Muscle layer of duodenum (tissue), 2 donors: Measurements from ENCODE around the gene ACER3.

Experiments used
- H3K27ac ChIP-seq: one replicate; pipeline ENCODE4 v1.7.0; 2013; ENCODE audit warnings: mild to moderate bottlenecking, low read length
- H3K27me3 ChIP-seq: one replicate; pipeline ENCODE4 v1.7.0; 2013; ENCODE audit warnings: low read depth, mild to moderate bottlenecking, control low read depth, low read length
- H3K36me3 ChIP-seq, 2 donors: one replicate each; pipeline ENCODE4 v1.7.0; 2013; ENCODE audit warnings: low read length in 2 of 2, control low read depth in 1 of 2, mild to moderate bottlenecking in 1 of 2; ENCODE audit not compliant: insufficient read depth in 2 of 2, control insufficient read depth in 1 of 2
- H3K4me1 ChIP-seq, 2 donors: one replicate each; pipeline ENCODE4 v1.7.0; 2013; ENCODE audit warnings: low read length in 2 of 2, mild to moderate bottlenecking in 2 of 2, control low read depth in 1 of 2, moderate library complexity in 1 of 2; ENCODE audit not compliant: insufficient read depth in 2 of 2, control insufficient read depth in 1 of 2
- H3K4me3 ChIP-seq, 2 donors: one replicate each; pipeline ENCODE4 v1.7.0; 2013; ENCODE audit warnings: low read length in 2 of 2, low read depth in 1 of 2, mild to moderate bottlenecking in 1 of 2
- H3K9me3 ChIP-seq, 2 donors: one replicate each; pipeline ENCODE4 v1.7.0; 2013; ENCODE audit warnings: low read length in 2 of 2, control low read depth in 1 of 2, mild to moderate bottlenecking in 1 of 2; ENCODE audit not compliant: control insufficient read depth in 1 of 2
- donor health status: healthy.

The ACER3 gene

DNA sequence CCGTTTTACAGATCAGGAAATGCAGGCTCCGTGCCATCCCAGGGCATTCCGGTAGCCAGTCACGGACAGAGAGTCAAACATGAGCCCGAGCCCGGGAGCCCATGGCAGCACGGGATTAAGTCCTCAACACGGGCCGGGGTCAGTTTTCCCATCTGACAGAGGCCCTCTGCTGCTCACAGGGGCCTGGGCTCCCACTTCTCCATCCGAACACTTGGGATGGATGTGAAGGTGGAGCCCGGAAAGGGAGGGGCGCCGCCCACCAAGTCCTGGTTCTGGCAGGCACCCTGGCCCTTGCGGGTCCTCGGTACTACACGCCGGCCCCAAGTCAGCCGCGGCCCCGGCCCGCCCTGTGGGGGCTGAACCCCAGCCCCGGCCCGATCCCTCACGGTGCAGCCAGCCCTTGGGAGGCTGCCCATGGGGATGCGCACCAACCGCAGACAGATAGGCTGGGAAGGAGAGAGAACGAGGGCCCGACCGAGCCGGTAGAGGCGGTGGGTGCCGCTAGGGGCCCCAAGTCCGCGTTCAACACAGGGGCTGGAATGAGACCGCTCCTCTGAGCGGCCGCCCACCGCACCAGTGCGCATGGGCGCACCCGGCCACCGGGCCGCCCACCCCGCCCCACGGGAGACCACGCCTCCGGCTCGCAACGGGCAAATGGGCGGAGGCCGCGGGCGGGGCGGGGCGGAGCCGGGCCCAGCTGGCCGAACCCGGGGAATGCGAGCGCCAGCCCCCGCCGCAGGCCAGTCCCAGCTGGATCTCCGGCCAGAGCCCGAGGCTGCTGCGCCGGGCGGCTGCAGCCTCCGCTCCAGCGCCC, 205.7 kb downstream of the ACER3 start, which contains the start of gene CAPN5:
Gene CAPN5, plus strand, starts transcription at position 743 of the 814 bp plus-strand sequence. CDS start 17,916 bp downstream, outside the sequence.
- no peaks in the 10 kb centered on the region for H3K27me3 ChIP-seq
- no peaks in the 10 kb centered on the region for H3K36me3 ChIP-seq
- H3K4me1 ChIP-seq: peaks cover 6 to 21% of the 10 kb centered on the region in 2 donors
- H3K4me3 ChIP-seq: peak within 1 kb of the TSS; percentile 67 to 75
- no peaks in the 10 kb centered on the region for H3K9me3 ChIP-seq
- peak within 1 kb of the TSS; percentile 80 for H3K27ac ChIP-seq

GRCh38 chr11:77067861-77068443, 207.2 kb downstream of the ACER3 start:
- H3K36me3 ChIP-seq: no peaks in the 10 kb centered on the region
- peak overlapping the region; percentile 67 to 75 for H3K4me3 ChIP-seq
- H3K4me1 ChIP-seq: peaks cover 18 to 31% of the 10 kb centered on the region in 2 donors
- no peaks in the 10 kb centered on the region for H3K27me3 ChIP-seq
- H3K9me3 ChIP-seq: no peaks in the 10 kb centered on the region
- peak overlapping the region; percentile 45 for H3K27ac ChIP-seq

- Histone ChIP-seq H3K27me3 (no peaks in the 10 kb centered on the region), H3K4me1 (peaks cover 26 to 39% of the 10 kb centered on the region in 2 donors), H3K9me3 (no peaks in the 10 kb centered on the region), H3K27ac (peak overlapping the region; percentile 45), H3K4me3 (peak overlapping the region; percentile 67 to 75), H3K36me3 (no peaks in the 10 kb centered on the region)
These were observed 208.0 kb downstream of the ACER3 start for GRCh38 chr11:77068457-77069335.

DNA sequence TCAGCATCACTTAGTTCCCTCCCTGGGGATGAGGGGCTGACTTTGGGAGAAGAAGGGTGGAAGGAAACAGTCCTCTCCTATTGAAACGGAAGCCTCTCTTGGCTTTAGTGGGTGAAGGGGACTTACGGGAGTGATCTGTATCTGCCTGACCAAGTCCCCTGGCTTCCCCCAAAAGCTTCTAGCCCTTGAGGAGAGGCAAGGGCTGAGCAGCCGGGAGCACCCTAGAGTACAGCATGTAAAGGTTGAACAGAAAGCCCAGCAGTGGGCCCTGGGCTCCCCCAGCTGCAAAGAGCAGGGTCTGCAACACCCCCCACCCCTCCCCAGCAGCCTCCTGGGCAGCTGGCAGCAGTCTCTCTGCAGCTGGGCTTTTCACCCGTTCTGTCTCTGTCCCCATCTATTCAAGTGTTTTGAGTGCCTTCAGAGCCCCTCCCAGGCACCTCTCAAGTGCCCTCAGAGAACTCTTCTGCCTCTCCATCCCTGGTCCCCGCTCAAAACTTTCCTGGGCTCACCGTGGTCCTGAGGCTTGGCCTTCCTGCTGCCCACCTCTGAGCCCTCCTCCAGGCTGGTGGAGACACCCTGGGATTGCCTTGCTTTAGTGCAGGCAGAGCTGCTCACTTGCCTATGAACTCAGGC, 208.7 kb downstream of the ACER3 start:
- no peaks in the 10 kb centered on the region for H3K27me3 ChIP-seq
- no peak overlapping the region for H3K27ac ChIP-seq
- peak overlapping the region in 1 of 2 donors; percentile 37 for H3K4me3 ChIP-seq
- H3K36me3 ChIP-seq: no peaks in the 10 kb centered on the region
- peaks cover 33 to 46% of the 10 kb centered on the region in 2 donors for H3K4me1 ChIP-seq
- no peaks in the 10 kb centered on the region for H3K9me3 ChIP-seq

- H3K27me3 ChIP-seq: no peaks in the 10 kb centered on the region
- no peaks in the 10 kb centered on the region for H3K9me3 ChIP-seq
- H3K27ac ChIP-seq: no peak overlapping the region
- H3K4me1 ChIP-seq: peaks cover 36 to 52% of the 10 kb centered on the region in 2 donors
- no peaks in the 10 kb centered on the region for H3K36me3 ChIP-seq
- no peak overlapping the region for H3K4me3 ChIP-seq
These were observed 209.4 kb downstream of the ACER3 start for GRCh38 chr11:77069969-77070582.

DNA sequence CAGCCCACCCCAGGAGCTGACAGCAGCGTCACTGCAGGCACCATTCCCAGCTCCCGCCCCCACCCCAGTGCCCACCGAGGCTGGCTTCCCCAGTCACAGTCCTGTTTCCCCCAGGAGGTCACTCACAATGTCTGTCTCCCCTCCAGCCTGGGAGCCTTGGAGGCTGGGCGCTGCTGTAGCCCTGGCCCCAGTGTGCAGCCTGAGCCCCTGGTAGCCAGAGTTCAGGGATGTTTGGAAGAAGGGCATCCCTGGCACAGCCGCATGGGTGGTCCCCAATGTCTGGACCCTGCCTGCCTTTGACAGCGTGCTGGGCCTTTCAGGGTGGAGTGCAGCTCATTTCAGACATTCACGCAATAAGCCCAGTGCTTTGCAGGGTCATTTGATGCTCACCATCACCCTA, 210.4 kb downstream of the ACER3 start:
- peak overlapping the region; percentile 85 for H3K27ac ChIP-seq
- H3K4me3 ChIP-seq: no peak overlapping the region
- H3K9me3 ChIP-seq: no peaks in the 10 kb centered on the region
- H3K36me3 ChIP-seq: no peaks in the 10 kb centered on the region
- peaks cover 36 to 56% of the 10 kb centered on the region in 2 donors for H3K4me1 ChIP-seq
- no peaks in the 10 kb centered on the region for H3K27me3 ChIP-seq

GRCh38 chr11:77071671-77072605, 211.2 kb downstream of the ACER3 start:
- H3K27ac ChIP-seq: peak overlapping the region; percentile 85

GRCh38 chr11:77072851-77073327, 212.2 kb downstream of the ACER3 start:
- Histone ChIP-seq H3K36me3 (no peaks in the 10 kb centered on the region), H3K4me3 (peak overlapping the region in 1 of 2 donors; percentile 21), H3K9me3 (no peaks in the 10 kb centered on the region), H3K27ac (peak overlapping the region; percentile 85), H3K4me1 (peaks cover 34 to 54% of the 10 kb centered on the region in 2 donors), H3K27me3 (no peaks in the 10 kb centered on the region)

More at GRCh38 chr11:77071671-77072605, 211.2 kb downstream of the ACER3 start:
- Histone ChIP-seq H3K4me1 (peaks cover 36 to 56% of the 10 kb centered on the region in 2 donors), H3K27me3 (no peaks in the 10 kb centered on the region), H3K36me3 (no peaks in the 10 kb centered on the region), H3K4me3 (peak overlapping the region in 1 of 2 donors; percentile 21), H3K9me3 (no peaks in the 10 kb centered on the region)

- Histone ChIP-seq H3K36me3 (no peaks in the 10 kb centered on the region), H3K4me3 (peak overlapping the region in 1 of 2 donors; percentile 23), H3K9me3 (no peaks in the 10 kb centered on the region), H3K4me1 (peaks cover 30 to 48% of the 10 kb centered on the region in 2 donors), H3K27ac (peak overlapping the region; percentile 90), H3K27me3 (no peaks in the 10 kb centered on the region)
These were observed 212.7 kb downstream of the ACER3 start for GRCh38 chr11:77073328-77074001.
